NCI-H2196 treated with DMSO at 0.1 percent for 48 hours (cell line): ENCODE results near the gene EPX.

Source experiments
- DNase-seq: peaks from one replicate; lab custom pipeline; 2025; ENCODE audit not compliant: unreplicated experiment; lab: John Stamatoyannopoulos, UW

Gene EPX

DNA sequence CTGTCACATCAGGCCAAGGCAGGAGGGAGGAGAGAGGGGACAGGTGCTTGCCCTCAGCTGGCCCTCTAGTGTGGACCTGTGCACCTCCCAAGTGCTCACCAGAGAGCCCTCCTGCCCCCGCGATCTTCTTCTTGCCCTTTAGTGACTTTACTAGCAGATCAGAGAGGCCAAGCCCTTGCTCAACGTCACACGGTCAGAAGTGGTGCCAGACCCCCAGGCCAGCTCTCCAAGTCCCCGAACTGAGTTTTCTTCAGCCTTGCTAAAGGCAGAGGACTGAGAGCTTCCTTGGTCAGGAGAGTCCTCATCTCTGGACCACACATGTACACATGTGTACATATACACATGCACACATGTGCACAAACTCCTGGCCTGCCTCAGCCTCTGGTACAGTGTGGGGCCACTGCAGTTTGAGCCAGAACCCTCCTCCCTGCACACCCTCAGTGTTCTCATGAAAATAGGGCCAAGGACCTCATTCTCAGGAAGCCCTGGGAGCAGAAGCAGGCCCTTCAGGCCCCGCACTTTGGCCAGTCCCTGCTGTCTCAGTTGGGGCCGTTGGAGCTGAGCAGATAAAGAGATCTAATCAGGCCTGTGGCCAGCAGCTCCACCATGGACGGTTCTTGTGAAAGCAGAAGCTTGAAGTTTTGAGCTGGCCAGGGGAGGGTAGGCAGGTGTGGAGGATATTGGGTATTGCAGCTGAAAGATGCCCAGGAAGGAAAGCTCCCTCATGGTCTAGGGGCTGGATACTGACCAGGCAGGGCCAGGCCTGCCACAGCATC is 7.4 kb upstream of the EPX start:
- no peak for DNase-seq

DNA sequence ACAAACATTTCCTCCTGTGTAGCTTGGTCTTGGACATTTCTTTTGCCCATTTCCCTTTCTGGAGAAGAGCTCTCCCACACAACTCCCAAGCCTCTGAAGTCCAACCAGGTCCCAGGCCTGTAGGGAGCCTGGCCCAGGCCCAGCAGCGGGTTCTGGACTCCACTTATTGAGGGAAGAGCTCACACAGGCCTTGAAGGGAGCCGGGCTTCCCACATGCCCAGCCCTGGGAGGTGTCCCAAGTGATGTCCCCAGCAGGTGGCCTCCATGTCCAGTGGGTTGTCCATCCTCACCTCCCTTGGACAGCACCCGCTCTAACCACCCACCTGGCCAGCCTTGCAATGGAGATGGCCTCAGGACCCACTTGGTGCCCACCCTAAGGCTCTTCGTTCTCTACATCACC is 5.9 kb upstream of the EPX start:
- DNase-seq: no peak

DNA sequence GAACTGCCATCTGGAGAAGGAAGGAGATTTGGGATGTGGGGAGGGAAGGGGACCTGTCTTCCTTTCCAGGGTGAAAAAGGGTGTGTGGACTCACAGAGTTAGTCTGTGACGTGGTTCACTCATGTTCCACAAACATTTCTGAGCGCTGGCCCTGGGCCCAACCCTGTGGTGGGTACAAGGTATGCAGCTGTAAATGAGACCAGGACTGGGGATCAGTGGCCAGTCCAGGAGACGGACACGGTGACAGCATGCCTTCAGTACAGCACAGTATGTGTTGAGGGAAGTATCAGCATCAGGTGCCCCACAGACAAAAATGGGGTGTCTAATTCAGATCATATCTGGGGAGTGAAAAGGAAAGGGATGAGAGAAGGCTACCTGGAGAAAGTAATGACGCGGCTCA is 5.5 kb upstream of the EPX start:
- DNase-seq: no peak

DNA sequence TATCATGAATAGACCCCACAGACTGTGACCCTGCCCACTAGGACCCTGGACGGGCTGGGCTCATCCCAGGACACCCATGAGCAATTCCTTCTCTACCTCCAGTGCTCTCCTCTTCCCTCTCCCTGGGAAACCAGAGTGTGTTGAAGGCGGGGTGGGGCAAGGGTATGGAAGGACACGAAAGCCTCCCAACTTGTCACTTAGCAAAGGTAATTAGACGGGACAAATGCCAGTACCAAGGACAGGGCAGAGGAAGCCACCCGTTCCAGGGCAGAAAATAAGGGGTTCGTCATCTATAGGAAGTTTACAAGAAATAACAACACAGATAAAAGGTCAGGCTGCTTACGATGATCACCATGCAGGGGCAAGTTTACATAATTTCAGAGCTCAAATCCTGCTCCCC is 4.9 kb upstream of the EPX start:
- DNase-seq: no peak

DNA sequence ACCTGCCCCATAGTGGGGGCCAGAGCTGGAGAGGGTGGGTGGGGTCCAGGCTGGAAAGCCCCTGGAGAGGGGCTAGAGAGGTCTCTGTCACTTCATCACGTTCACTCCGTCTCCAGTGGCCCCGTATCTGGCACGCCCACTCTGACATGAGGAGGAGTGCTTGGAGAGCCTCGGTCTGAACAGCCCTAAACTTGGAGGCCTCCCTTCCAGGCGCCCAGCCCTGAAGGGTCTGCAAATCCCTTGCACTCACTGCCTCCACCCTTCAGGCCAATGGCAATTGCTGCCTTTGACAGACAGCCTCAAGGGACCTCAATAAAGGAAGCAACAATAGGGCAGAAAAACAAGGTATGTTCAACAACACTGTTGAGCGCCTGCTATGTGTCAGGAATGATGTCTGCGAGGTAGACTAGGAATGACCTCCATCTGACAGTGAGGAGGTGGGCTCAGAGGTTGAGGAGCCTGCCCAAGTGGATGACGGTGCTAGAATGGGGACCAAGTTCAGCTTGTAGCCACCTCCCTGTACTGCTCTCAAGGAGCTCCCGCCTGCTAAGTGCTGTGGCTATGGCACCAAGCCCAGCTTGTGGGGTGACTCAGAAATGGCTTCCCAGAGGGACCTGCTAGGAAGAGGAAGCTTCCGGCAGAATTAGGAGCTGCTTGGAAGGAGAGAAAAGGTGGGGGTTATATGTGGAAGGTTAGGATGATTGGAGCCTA is 2.9 kb upstream of the EPX start:
- peak; percentile 13 for DNase-seq

DNA sequence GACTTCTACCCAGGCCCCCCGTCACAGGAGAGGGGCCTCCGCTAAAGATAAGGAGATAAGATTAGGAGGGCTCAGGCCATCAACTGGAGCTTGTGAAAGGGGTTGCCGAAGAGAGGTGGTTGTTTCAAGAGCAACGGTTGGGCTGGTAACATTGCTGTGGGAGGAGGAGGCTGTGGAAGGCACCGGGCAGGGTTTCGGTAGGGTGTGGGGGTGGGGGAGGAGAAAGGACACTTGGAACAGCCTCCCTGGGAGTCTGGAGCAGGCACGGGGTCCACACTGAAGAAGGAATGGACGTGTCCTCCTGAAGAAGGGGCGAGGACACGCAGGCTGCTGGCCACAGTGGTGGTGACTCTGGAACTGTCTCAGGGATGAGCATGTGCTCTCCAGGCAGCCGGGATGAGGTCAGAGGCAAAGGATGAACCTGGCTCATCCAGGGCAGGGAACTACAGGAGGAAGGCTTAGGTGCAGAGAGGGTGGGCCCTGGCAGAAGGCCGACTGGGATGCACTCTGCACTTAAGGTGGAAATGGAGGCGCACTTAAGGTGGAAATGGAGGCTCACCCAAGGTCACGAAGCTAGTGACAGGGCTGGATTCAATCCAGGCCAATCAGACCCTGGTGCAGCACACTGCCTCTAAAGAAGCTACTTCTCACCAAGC is 1.2 kb upstream of the EPX start:
- DNase-seq: no peak

DNA sequence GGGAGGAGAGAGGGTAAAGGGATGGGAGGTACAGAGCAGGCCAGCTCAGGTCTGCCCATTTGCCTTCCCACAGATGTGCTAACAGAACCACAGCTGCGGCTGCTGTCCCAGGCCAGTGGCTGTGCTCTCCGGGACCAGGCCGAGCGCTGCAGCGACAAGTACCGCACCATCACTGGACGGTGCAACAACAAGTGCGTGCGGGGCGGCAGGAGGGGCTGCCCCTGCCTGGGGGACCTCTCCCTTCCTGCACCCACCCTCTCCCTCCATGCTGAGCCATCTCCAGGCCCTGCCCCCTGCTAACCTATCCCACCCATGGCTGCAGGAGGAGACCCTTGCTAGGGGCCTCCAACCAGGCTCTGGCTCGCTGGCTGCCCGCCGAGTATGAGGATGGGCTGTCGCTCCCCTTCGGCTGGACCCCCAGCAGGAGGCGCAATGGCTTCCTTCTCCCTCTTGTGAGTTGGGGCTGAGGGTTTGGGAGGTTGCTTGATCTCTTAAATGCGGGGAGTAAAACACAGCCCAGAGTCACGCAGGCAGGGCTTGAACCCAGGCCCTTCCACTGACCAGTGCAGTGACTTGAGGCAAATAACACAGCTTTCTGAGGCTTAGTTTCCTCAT is 1.2 kb downstream of the EPX start:
- no peak for DNase-seq

DNA sequence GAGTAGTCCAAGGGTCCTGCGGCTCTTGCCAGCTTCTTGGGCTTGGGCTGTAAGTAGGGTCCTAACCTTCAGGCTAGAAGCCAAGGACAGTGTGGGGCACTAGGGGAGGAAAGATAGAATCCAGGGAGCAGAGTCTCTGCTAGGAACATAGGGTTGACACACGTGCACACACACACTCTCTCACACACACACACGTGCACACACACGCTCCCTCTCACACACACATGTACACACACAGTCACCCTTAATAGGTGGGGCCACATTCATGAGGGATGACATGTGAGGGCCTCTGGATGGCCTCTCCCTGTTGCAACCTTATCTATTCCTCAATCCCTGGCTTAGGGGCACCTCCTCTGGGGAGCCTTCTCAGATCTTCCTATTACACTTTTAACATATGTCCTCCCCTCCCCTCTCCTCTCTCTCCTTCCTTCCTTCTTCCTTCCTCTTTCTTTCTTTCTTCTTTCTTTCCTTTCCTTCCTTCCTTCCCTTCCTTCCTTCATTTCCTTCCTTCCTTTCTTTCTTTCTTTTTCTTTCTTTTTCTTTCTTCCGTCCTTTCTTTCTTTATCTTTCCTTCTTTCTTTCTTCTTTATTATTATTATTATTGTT is 3.1 kb downstream of the EPX start:
- no peak for DNase-seq

DNA sequence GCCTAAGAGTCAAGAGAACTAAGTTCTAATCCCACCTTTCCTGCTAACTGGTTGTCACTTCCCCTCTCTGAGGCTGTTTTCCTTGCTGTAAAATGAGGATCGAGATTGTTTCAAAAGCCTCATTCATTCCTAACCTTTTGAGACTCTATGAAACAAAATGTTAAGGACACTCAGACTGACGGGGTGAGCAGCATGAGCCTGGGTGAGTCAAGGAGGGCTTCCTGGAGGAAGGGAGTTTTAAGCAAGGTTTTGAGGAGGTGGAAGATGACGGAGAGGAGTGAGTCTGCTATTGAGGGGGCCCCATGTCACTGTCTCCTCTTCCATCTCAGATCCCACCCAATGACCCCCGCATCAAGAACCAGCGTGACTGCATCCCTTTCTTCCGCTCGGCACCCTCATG is 4.1 kb downstream of the EPX start:
- DNase-seq: no peak

DNA sequence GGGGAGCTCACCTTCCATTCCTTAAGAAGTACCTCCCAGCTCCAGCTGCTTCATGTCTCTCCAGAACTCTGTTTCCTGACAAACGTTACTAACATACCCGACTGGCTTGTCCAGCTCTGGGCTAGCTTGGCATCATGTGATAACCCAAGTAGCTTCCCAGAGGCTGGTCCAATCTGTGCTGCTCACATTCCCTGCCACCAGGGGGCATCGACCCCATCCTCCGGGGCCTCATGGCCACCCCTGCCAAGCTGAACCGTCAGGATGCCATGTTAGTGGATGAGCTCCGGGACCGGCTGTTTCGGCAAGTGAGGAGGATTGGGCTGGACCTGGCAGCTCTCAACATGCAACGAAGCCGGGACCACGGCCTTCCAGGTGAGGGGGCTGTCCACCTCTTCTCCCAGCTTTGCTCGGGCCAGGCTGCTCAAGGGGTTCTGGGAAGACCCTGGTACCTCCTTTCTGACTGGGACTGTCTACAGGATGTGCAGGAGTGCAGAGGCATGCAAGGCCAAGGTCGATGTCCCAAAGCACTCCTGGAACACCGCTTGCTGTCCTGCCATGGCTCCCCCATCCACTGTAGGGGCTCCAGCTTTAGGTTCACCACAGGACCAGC is 7.6 kb downstream of the EPX start:
- DNase-seq: no peak

DNA sequence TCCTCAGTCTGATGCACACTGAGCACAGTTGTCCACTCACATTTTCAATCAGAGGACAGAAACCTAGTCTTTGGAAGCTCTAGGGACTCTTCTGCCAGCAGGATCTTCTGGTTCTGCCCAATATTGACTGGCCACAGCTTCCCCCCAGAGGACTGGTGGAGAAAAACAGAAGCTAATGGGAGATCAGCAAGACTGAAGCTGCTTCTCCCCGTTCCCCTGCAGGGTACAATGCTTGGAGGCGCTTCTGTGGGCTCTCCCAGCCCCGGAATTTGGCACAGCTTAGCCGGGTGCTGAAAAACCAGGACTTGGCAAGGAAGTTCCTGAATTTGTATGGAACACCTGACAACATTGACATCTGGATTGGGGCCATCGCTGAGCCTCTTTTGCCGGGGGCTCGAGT is 10.3 kb downstream of the EPX start:
- no peak for DNase-seq

DNA sequence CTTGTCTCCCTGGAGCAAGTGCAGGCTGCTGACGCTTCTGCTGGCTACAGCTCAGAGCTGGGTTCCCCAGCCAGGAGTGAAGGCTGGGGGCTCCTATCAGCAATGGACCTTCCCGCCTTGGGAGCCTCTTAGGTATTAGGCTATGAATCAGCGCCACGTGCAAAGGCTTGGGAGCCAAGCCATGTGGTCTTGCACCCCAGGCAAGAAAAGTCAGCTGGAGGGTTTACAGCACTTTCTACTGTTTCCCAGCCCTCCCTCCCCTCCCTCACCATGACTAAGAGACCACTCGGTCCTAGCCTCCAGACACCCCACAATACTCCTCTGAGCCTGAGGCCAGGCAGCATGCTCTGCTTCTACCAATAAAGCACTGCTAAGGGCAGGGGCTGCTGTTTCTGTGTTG is 12.3 kb downstream of the EPX start:
- DNase-seq: no peak

DNA sequence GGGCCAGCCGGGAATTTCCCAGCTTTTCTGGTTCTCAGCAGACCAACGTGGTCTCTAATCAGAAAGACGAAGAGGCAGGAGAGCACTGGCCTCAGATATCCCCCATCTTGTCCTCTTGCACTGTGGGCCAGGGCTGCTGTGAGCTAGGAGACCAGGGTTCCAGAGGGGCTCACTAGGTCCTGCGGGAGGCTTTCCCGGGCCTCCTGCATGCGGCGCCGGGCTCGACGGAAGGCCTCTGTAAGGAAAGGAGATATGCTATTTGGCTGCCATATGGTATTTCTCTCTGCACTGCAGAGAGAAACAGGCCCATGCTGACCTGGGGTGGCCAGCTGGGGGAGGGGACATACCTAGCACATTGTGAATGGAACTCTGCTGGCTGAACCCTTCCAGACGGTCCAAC is 13.4 kb downstream of the EPX start:
- no peak for DNase-seq

DNA sequence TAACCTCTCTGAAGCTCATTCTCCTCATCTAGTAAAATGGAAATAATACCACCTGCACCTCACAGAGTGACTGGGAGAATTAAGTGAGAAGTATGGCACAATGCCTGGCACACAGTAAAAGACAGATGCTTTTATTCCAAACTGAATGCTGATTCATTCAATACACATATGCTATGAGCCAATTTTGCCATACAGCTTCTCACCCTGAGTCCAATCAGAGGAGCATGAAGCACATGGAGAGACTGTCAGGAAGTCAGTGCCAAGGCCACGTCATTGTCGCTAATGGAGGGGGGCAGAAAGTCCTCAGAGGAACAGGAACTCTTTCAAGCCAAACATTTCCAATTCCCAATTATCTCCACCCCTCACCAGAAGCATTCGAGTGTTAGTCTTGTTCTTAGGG is 14.9 kb downstream of the EPX start:
- no peak for DNase-seq

DNA sequence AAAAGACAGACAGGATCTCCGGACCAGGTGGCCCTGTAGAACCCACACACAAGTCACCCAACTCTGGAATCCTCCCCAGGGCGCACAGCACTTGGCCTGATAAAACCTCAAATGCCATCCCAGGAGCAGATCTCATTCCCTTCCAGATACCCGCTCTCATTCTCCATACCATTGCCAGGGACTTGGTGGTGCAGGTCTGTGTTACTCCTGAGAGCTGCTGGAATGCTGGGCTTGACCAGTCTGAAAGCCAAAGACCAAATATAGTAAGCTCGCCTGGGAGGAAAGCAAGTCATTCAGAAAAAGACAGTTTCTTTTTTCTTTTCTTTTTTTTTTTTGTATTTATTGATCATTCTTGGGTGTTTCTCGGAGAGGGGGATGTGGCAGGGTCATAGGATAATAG is 15.8 kb downstream of the EPX start:
- no peak for DNase-seq

DNA sequence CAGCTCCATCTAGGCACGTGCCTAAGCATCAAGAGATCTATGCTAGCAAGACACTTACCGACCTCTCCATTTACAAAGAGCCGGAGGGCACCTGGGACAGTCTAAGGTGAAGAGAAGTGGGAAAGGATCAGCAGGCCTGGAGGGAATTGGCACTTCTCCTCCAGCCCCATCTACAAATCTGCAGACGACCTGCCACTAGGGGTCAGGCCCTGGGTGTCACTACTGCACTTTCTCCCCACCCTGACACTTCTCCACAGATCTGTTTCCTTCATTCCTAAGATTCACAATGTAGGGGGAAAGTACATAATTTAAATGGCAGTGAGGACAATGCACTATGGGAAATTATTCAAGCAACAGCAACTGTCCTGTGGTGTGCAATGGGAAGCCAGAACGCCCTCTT is 18.4 kb downstream of the EPX start:
- DNase-seq: no peak

DNA sequence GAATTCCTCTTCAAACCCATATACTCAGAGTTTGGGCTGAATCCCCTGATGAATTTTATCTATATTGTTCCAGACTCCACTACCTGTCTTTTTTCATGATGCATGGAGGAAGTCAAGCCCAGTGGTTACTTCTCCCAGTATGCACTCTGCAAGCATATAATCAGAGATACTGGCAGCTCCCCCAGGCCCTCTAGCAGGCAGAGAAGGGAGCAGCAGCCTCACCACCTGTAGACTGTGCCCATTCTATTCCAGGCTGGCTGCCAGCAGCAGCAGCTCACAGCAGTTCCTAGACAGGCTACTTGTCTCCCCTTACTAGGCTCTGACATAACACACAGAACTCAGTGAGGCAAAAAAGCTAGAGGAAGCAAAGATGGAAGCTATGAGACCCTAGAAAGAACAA is 23.2 kb downstream of the EPX start:
- peak; percentile 22 for DNase-seq

DNA sequence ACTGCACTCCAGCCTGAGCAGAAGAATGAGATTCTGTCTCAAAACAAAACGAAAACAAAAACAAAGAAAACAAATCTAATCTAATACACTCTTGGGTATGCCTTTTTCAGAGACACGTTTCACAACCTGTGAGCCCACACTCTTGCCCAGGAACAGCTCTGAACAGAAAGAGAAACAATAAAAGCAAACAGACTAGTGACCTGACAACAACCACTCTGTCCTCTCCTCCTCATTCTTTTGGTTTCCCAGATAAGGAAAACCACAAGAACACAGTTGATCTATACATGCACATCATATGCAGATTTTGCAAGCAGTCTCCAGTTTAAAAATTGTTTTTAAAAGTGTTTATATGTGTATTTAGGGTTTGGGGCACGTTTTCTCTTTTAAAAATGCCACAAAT is 25.2 kb downstream of the EPX start:
- no peak for DNase-seq

DNA sequence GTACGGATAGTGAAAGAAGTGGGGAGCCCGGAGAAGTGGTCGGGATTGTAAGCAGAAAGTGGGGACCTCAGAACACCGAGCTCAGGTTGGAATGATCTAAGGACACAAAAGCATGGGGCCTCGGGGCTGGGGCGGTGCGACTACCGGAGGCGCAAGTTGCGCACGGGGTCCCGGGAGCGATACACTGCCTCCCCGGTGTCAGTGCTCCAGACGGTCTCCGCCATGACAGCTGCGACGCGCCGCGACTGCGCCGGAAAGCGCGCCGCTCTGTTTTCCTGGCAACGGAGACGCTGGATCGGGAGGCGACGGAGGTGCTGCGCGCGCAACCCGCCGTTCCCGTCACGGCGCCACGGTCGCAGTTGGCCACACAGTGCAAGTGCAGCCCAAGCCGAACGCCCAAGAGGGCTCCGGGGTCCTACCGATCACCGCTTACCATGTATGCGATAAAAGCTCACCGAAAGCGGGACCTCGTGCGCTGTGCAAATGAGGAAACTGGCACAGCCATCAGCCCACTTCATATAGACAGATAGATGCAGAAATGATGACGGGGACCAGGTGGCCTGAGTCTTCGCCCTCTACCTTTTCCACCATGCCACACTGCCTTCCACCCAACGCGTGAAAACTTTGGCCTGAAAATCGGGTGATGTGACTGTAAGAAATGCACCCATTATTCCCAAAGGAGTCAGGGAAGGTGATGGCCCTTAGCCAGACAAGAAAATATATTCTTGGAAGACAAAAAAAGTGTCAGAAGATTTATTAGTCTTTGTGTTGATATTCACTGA is 26.7 kb downstream of the EPX start, which contains the start of gene MKS1:
TSS of gene MKS1 (minus strand) at position 249 of the 782 bp plus-strand sequence. CDS start at position 224, 25 bp downstream.
- peak; percentile 84 for DNase-seq

DNA sequence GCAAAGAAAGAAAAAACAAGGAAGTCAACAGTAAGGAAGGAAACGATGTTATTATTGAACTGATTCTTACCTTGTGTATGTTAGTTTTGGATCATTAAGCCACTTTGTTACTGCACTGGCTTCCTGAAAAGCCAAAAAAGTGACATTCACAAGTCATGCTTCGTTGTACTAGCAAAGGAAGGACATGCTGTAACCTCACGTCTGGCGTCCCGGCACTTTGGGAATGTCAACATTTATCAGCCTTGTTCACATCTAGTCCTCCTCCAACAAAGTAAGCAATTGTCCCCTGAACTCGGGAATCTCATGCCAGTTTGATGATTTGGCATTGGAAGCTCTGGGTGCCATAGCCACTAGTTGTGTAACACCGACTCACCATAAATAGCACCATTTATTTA is 27.3 kb downstream of the EPX start:
- no peak for DNase-seq
